GM19238 (cell line): ENCODE results near the gene DENND10.
"Not testable (repeated sequence)": the region's sequence is repeated elsewhere in the genome, so short reads cannot be mapped to it uniquely, and the experiment has no call there.

Source experiments
- DNase-seq: peaks from one replicate; pipeline ENCODE4 v3.0.0; 2011; ENCODE audit warnings: low spot score; ENCODE audit not compliant: insufficient read length

DENND10 gene

DNA sequence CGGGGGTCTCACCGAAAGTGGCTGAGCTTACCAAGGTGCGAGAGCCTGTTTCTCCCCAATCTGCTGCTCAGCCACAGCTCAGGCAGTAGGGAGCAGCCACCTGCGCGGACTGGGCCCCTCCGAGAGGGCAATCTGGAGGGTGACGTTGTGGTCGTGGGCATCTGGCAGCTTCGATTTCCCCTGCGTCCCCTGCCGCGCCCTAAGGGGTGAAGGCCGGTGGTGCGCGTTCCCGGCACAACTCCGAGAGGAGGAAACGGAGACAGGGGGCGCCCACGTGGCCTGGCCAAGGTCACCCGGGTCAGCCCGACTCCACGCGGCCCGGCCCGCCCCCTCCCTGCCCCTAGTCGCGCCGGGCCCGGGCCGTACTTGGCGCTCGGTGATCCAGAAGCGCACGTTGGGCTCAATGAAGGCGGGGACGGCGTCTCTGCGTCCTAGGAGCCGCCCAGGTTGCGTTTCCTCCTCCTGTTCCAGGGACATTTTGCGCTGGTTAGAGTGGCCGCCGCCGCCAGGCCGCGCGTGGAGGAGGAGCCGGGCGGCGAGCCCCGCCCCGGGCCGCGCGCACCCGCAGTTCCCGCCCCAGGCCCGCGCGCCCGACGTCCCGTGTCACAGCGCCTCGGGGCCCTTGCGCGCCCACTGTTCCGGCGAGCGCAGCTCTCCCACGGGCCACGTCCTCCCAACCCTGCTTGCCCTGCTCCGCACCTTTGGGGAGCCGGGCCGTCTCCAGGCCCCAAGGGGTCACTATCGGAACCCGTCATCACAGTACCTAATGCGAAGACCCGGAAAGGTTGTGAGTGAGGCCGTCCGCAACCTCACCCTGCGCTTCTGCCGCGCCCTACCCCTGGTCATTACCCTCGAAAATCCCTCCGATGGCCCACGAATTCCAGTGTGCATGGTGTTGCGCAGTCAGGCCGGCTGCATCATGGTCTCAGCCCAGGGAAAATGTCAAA is 61.5 kb downstream of the DENND10 start, which contains the start of gene SFXN4:
SFXN4 (minus strand) TSS at position 544 of the 947 bp plus-strand sequence; CDS start at position 477, 67 bp downstream.
- peak; percentile 78 for DNase-seq

DNA sequence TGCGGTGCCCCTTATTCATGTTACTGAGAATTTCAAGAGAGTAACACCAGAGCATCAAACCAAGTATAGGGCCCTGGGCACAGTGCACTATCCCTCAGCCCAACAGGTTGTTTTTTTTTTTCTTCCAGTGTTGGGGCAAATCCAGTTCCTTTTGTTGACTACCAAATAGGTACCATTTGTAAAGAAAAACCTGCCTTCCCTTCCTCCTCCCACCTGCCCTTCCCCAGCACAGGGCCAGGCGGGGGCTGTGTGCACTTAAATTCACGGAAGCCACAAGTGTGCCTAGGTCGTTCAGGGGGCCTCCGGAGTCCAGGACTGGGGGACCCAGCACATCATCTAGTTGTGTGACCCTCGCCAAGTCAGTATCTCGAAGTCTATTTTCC is 62.2 kb downstream of the DENND10 start:
- no peak for DNase-seq

- no peak for DNase-seq
Measured at GRCh38 chr10:119166564-119166963, 62.7 kb downstream of the DENND10 start.

GRCh38 chr10:119167041-119167440 is 63.1 kb downstream of the DENND10 start:
- DNase-seq, result no peak

- DNase-seq, result no peak
Measured at GRCh38 chr10:119174109-119174508, 70.2 kb downstream of the DENND10 start.

- no peak for DNase-seq
Measured at GRCh38 chr10:119176166-119176565, 72.3 kb downstream of the DENND10 start.

- DNase-seq, result no peak
Measured at GRCh38 chr10:119177708-119178371, 73.9 kb downstream of the DENND10 start.

GRCh38 chr10:119178372-119179119 is 74.6 kb downstream of the DENND10 start, which contains the start of gene PRDX3:
Gene PRDX3, minus strand, starts transcription at chr10:119178812. Its CDS starts 22 bp downstream, at chr10:119178790.
- peak; percentile 85 for DNase-seq

DNA sequence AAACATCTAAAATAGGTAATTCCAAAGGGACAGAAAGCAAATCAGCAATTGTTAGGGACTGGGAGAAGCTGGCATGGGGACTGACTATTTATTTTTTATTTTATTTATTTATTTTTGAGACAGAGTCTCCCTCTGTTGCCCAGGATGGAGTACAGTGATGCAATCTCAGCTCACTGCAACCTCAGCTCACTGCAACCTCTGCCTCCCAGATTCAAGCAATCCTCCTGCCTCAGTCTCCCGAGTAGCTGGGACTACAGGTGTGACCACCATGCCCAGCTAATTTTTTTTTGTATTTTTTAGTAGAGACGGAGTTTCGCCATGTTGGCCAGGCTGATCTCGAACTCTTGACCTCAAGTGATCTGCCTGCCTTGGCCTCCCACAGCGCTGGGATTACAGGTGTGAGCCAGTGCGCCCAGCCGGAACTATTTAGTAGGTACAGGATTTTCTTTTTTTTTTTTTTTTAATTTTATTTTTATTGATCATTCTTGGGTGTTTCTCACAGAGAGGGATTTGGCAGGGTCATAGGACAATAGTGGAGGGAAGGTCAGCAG is 77.0 kb downstream of the DENND10 start:
- DNase-seq, result not testable (repeated sequence)

- no peak for DNase-seq
Measured at GRCh38 chr10:119183664-119184412, 79.9 kb downstream of the DENND10 start.
